GM12878 (cell line): Measurements from ENCODE around the gene DIP2A. TPM values are rescaled to one million over a fixed set of nuclear protein-coding genes. Genes with fewer than 3 reads are reported as not detected.

Experiments used
- ATAC-seq: fragments of 200-7000 bp; cut with Tn5 transposase; 3 replicates; pipeline ENCODE4 v1.9.1; 2020; ENCODE audit warnings: mild to moderate bottlenecking, moderate library complexity
- BruUV-seq: library from RNA; stranded (reverse); fragments of 400-500 nt; replicated peaks from 2 replicates; lab custom pipeline; 2021; lab: Mats Ljungman, UMichigan
- CTCF ChIA-PET: fragments of 300-600 bp; sonication (Branson Sonifier 250); formaldehyde crosslinking; extraction: SDS; loops from one replicate; lab custom pipeline; 2021; ENCODE audit warnings: inconsistent platforms; lab: Yijun Ruan, JAX
- POLR2A ChIA-PET: fragments of 350-600 bp; formaldehyde crosslinking; extraction: SDS; loops from one replicate; lab custom pipeline; 2021; ENCODE audit warnings: inconsistent platforms; lab: Charles Lee
- RAD21 ChIA-PET: fragments of 300-600 bp; sonication (Branson Sonifier 250); formaldehyde crosslinking; loops from one replicate; lab custom pipeline; 2023; ENCODE audit warnings: antibody characterized with exemption; ENCODE audit not compliant: unreplicated experiment; lab: Charles Lee
- SMC1A ChIA-PET: fragments of 300-600 bp; sonication (Branson Sonifier 250); formaldehyde crosslinking; loops from one replicate; lab custom pipeline; 2023; ENCODE audit not compliant: unreplicated experiment, uncharacterized antibody; lab: Charles Lee
- DNase-seq: peaks from one replicate; pipeline ENCODE4 v3.0.0-alpha.2; 2011; ENCODE audit warnings: low read depth, low spot score
- FAIRE-seq: peaks from 3 replicates; lab custom pipeline; 2011; peaks lifted over from hg19 to GRCh38; lab: Jason Lieb, UNC
- H2AFZ ChIP-seq: 2 replicates; pipeline ENCODE4 v1.6.0; 2011; ENCODE audit warnings: low read depth, low read length, control low read depth; ENCODE audit not compliant: control insufficient read depth
- H3K27ac ChIP-seq: 2 replicates; pipeline ENCODE4 v1.5.1; 2011; ENCODE audit warnings: control low read depth; ENCODE audit not compliant: control insufficient read depth, insufficient read depth
- H3K27me3 ChIP-seq, 2 experiments: replicated peaks in 1 of 2; 2 replicates each; pipeline versions ENCODE4 v1.6.0 to v1.6.1; 2011; ENCODE audit warnings: low read length in 1 of 2; ENCODE audit not compliant: control insufficient read depth in 2 of 2, insufficient read depth in 2 of 2
- H3K36me3 ChIP-seq, 2 experiments: 2 replicates each; pipeline ENCODE4 v1.5.1; 2011; ENCODE audit warnings: low read length in 1 of 2; ENCODE audit not compliant: control insufficient read depth in 2 of 2, insufficient read depth in 2 of 2
- H3K4me1 ChIP-seq: 2 replicates; pipeline ENCODE4 v1.6.1; 2011; ENCODE audit warnings: mild to moderate bottlenecking, low read length, moderate library complexity, mixed read lengths; ENCODE audit not compliant: control insufficient read depth, insufficient read depth
- H3K4me2 ChIP-seq: 2 replicates; pipeline ENCODE4 v1.6.0; 2011; ENCODE audit warnings: control low read depth; ENCODE audit not compliant: control insufficient read depth, insufficient read depth
- H3K4me3 ChIP-seq: fragments of 200-600 bp; sonication (generic); 2 replicates; pipeline ENCODE4 v1.5.1; 2016
- H3K79me2 ChIP-seq: 2 replicates; pipeline ENCODE4 v1.6.0; 2011; ENCODE audit warnings: low read length; ENCODE audit not compliant: control insufficient read depth, insufficient read depth
- H3K9ac ChIP-seq: 2 replicates; pipeline ENCODE4 v1.8.0; 2011; ENCODE audit warnings: low read length, control low read depth, mixed read lengths; ENCODE audit not compliant: control insufficient read depth, insufficient read depth
- H3K9me3 ChIP-seq: replicated peaks from 3 replicates; pipeline ENCODE4 v1.5.1; 2011; ENCODE audit warnings: mild to moderate bottlenecking, low read length; ENCODE audit not compliant: control insufficient read depth, insufficient read depth
- H4K20me1 ChIP-seq: 2 replicates; pipeline ENCODE4 v1.6.0; 2011; ENCODE audit not compliant: control insufficient read depth, insufficient read depth
- ATF3 ChIP-seq: IDR thresholded peaks from 2 replicates; pipeline ENCODE4 v1.6.1; 2011; ENCODE audit warnings: low read depth, mild to moderate bottlenecking, low read length, moderate library complexity, borderline replicate concordance; ENCODE audit errors: extremely low read depth
- CBX5 ChIP-seq: sonication (generic); IDR thresholded peaks from 2 replicates; pipeline ENCODE4 v1.6.1; 2016; ENCODE audit warnings: low read depth, moderate library complexity, mild to moderate bottlenecking, inconsistent platforms
- EZH2 ChIP-seq: IDR thresholded peaks from 2 replicates; pipeline ENCODE4 v1.6.1; 2012; ENCODE audit warnings: low read depth, mild to moderate bottlenecking, control low read depth, inconsistent platforms, low read length, borderline replicate concordance; ENCODE audit not compliant: control insufficient read depth
- GATAD2B ChIP-seq: fragments of 450-650 bp; conservative IDR thresholded peaks from 2 replicates; pipeline ENCODE4 v1.6.1; 2017; ENCODE audit warnings: low read depth, mild to moderate bottlenecking, moderate library complexity
- HDGF ChIP-seq: fragments of 450-650 bp; IDR thresholded peaks from 2 replicates; pipeline ENCODE4 v1.6.1; 2016; ENCODE audit warnings: antibody characterized with exemption
- MTA2 ChIP-seq: fragments of 450-650 bp; IDR thresholded peaks from 2 replicates; pipeline ENCODE4 v1.6.1; 2016; ENCODE audit warnings: low read depth, mild to moderate bottlenecking, moderate library complexity
- RAD21 ChIP-seq: IDR thresholded peaks from 2 replicates; pipeline ENCODE4 v1.6.1; 2011; ENCODE audit warnings: mild to moderate bottlenecking, low read depth, low read length, moderate library complexity; ENCODE audit not compliant: insufficient read depth
- RELA ChIP-seq: fragments of 450-650 bp; IDR thresholded peaks from 2 replicates; pipeline ENCODE4 v1.8.0; 2014; ENCODE audit warnings: borderline replicate concordance; ENCODE audit not compliant: partially characterized antibody
- ZBTB4 ChIP-seq: fragments of 450-650 bp; formaldehyde crosslinking; IDR thresholded peaks from 2 replicates; pipeline ENCODE4 v1.4.0; 2022; ENCODE audit warnings: mild to moderate bottlenecking, moderate library complexity
- ZNF24 ChIP-seq: fragments of 450-650 bp; IDR thresholded peaks from 2 replicates; pipeline ENCODE4 v1.6.1; 2017; ENCODE audit warnings: antibody characterized with exemption, mild to moderate bottlenecking
- ZNF384 ChIP-seq: IDR thresholded peaks from 2 replicates; pipeline ENCODE4 v1.6.1; 2012; ENCODE audit warnings: low read depth, mild to moderate bottlenecking, low read length, improper control_type of control experiment, borderline replicate concordance
- WGBS: methylation state at CpG from one replicate; pipeline ENCODE4 v1.1.6; 2016; ENCODE audit warnings: low lambda C conversion rate; ENCODE audit not compliant: insufficient replicate concordance, insufficient coverage; ENCODE audit errors: missing lambda C conversion rate; 5-methylcytosine and 5-hydroxymethylcytosine counted together
- in situ Hi-C: fragments of 300-500 bp; cut with MboI; formaldehyde crosslinking; loops from 9 replicates; pipeline ENCODE4 v1.14.3; 2018; ENCODE audit warnings: mixed read lengths
- intact Hi-C: fragments of 100-400 bp; cut with micrococcal nuclease; formaldehyde crosslinking; loops from one replicate; pipeline ENCODE4 v1.14.2; 2022; ENCODE audit not compliant: unreplicated experiment
- polyA plus RNA-seq, 11 experiments: library from polyadenylated mRNA; depleted of rRNA in 4 of 11; unstranded in 6 of 11; stranded (reverse) in 5 of 11; fragments of >200 nt; fragmentation: Nextera tagmentation in 4 of 11; fragmentation: Illumina TruSeq in 1 of 11; extraction: Ambion mirVana in 4 of 11; extraction: Trizol in 1 of 11; gene quantifications; 1 replicate in 1 of 11; 2 replicates in 10 of 11; pipeline versions ENCODE4 v1.2.1 to v1.2.3, GENCODE V29; 2011 to 2016; ENCODE audit warnings: inconsistent platforms in 2 of 11, missing spikeins in 2 of 11, low read depth in 1 of 11
- total RNA-seq, 4 experiments: library from RNA; depleted of rRNA in 3 of 4; stranded (reverse); fragments of >200 nt in 3 of 4; fragmentation: Illumina TruSeq in 1 of 4; extraction: Trizol in 1 of 4; gene quantifications; 2 replicates each; pipeline versions ENCODE4 v1.2.1 to v1.2.3, GENCODE V29; 2013 to 2021

The DIP2A gene
- total and polyA plus RNA-seq, 10 of the 15 experiments (the other 5 are each of a cell fraction or from before 2014, with no cell fraction given): 1.7 to 25.5 (median 12.2) TPM

GRCh38 chr21:46616050-46616449, 157.4 kb downstream of the DIP2A start:
- no peaks in the 10 kb centered on the region for H4K20me1 ChIP-seq
- ChIA-PET CTCF (no interaction called here), POLR2A (no interaction called here), RAD21 (no interaction called here), SMC1A (interaction anchor here (1.0 kb wide), 1 partner anchor 8 kb away, joined by 3 read pairs; no protein-coding TSS in a partner anchor)
- no peaks in the 10 kb centered on the region for H3K4me1 ChIP-seq
- H3K27me3 ChIP-seq: no peaks in the 10 kb centered on the region; a peak in 1 of 4 replicates
- BruUV-seq: no TSS peak
- ATAC-seq (no peak), FAIRE-seq (no peak), DNase-seq (no peak)
- TF ChIP-seq ZBTB4 (CRISPR knock-in tag) (no peak), ATF3 (no peak), CBX5 (no peak), RELA (no peak), ZNF24 (no peak), EZH2 (no peak), MTA2 (no peak), GATAD2B (no peak), HDGF (no peak), RAD21 (no peak), ZNF384 (no peak)
- H3K9ac ChIP-seq: no peak overlapping the region
- 13% methylated on average over 2 of the region's 2 CpGs for WGBS
- no peaks in the 10 kb centered on the region for H3K79me2 ChIP-seq
- H2AFZ ChIP-seq: no peak overlapping the region
- H3K27ac ChIP-seq: no peak overlapping the region
- H3K9me3 ChIP-seq: no peaks in the 10 kb centered on the region; the same call in 2 of the 3 replicates
- intact Hi-C loops (no loop called here), in situ Hi-C loops (no loop called here)
- no peak overlapping the region for H3K4me3 ChIP-seq
- H3K36me3 ChIP-seq: no peaks in the 10 kb centered on the region
- H3K4me2 ChIP-seq: no peak overlapping the region
